ENCODE results near the gene OR10A6. TPM values are rescaled to one million over a fixed set of nuclear protein-coding genes. Genes with fewer than 3 reads are reported as not detected.
A peak's percentile ranks its signal among the peaks of the same experiment; 100 is the strongest.

Gene OR10A6
- total RNA-seq, 1 experiment from 2014 or later, result not detected

GRCh38 chr11:7918141-7918540 is 12.9 kb downstream of the OR10A6 start:
- no peak for TF ChIP-seq CTCF (IDR thresholded peaks at IDR 0.05; ENCODE audit: unreplicated experiment)
- no peaks in the 10 kb centered on the region for H3K27me3 Mint-ChIP-seq (ENCODE audit: unreplicated experiment)
- BruUV-seq (replicated peaks), result no TSS peak
- H3K4me3 Mint-ChIP-seq (ENCODE audit: low read depth, unreplicated experiment), result no peak overlapping the region
- intact Hi-C loops (cut with micrococcal nuclease; ENCODE audit: unreplicated experiment), result no loop called here
- H3K36me3 Mint-ChIP-seq (ENCODE audit: insufficient read depth, unreplicated experiment), result no peaks in the 10 kb centered on the region
- DNase-seq, result peak; percentile 9
- H3K4me1 Mint-ChIP-seq (ENCODE audit: low read depth, unreplicated experiment), result peaks cover 13% of the 10 kb centered on the region
- no peak overlapping the region for H3K27ac Mint-ChIP-seq (ENCODE audit: unreplicated experiment)
- no peaks in the 10 kb centered on the region for H3K9me3 Mint-ChIP-seq (ENCODE audit: low read depth, unreplicated experiment)
- CTCF ChIA-PET, result no interaction called here

- BruUV-seq (replicated peaks), result no TSS peak
- CTCF ChIA-PET, result interaction anchor here (0.6 kb wide), 1 partner anchor 501 kb away, joined by 3 read pairs; no protein-coding TSS in a partner anchor
- no peak for DNase-seq
- no peak for TF ChIP-seq CTCF (IDR thresholded peaks at IDR 0.05; ENCODE audit: unreplicated experiment)
- H3K4me1 Mint-ChIP-seq (ENCODE audit: low read depth, unreplicated experiment), result peaks cover 8% of the 10 kb centered on the region
- intact Hi-C loops (cut with micrococcal nuclease; ENCODE audit: unreplicated experiment), result no loop called here
- H3K9me3 Mint-ChIP-seq (ENCODE audit: low read depth, unreplicated experiment), result no peaks in the 10 kb centered on the region
- H3K27me3 Mint-ChIP-seq (ENCODE audit: unreplicated experiment), result no peaks in the 10 kb centered on the region
- H3K36me3 Mint-ChIP-seq (ENCODE audit: insufficient read depth, unreplicated experiment), result no peaks in the 10 kb centered on the region
- H3K4me3 Mint-ChIP-seq (ENCODE audit: low read depth, unreplicated experiment), result no peak overlapping the region
- H3K27ac Mint-ChIP-seq (ENCODE audit: unreplicated experiment), result no peak overlapping the region
Observed at GRCh38 chr11:7911011-7911410, 20.1 kb downstream of the OR10A6 start.

GRCh38 chr11:7910286-7910788 is 20.7 kb downstream of the OR10A6 start:
- Mint-ChIP-seq H3K27ac (ENCODE audit: unreplicated experiment) (no peak overlapping the region), H3K36me3 (ENCODE audit: insufficient read depth, unreplicated experiment) (no peaks in the 10 kb centered on the region), H3K9me3 (ENCODE audit: low read depth, unreplicated experiment) (no peaks in the 10 kb centered on the region), H3K27me3 (ENCODE audit: unreplicated experiment) (no peaks in the 10 kb centered on the region), H3K4me3 (ENCODE audit: low read depth, unreplicated experiment) (no peak overlapping the region), H3K4me1 (ENCODE audit: low read depth, unreplicated experiment) (peaks cover 15% of the 10 kb centered on the region)
- CTCF ChIA-PET, result no interaction called here
- intact Hi-C loops (cut with micrococcal nuclease; ENCODE audit: unreplicated experiment), result no loop called here
- no TSS peak for BruUV-seq (replicated peaks)
- no peak for TF ChIP-seq CTCF (IDR thresholded peaks at IDR 0.05; ENCODE audit: unreplicated experiment)
- DNase-seq, result no peak

- DNase-seq, result no peak
- intact Hi-C loops (cut with micrococcal nuclease; ENCODE audit: unreplicated experiment), result no loop called here
- Mint-ChIP-seq H3K27ac (ENCODE audit: unreplicated experiment) (no peak overlapping the region), H3K36me3 (ENCODE audit: insufficient read depth, unreplicated experiment) (no peaks in the 10 kb centered on the region), H3K4me1 (ENCODE audit: low read depth, unreplicated experiment) (peaks cover 18% of the 10 kb centered on the region), H3K4me3 (ENCODE audit: low read depth, unreplicated experiment) (no peak overlapping the region), H3K27me3 (ENCODE audit: unreplicated experiment) (no peaks in the 10 kb centered on the region), H3K9me3 (ENCODE audit: low read depth, unreplicated experiment) (no peaks in the 10 kb centered on the region)
- TF ChIP-seq CTCF (IDR thresholded peaks at IDR 0.05; ENCODE audit: unreplicated experiment), result no peak
- CTCF ChIA-PET, result no interaction called here
- BruUV-seq (replicated peaks), result no TSS peak
Observed at GRCh38 chr11:7909585-7910285, 21.3 kb downstream of the OR10A6 start.
